NB4 (cell line): ENCODE measurements around the gene MYT1.
A peak's percentile ranks its signal among the peaks of the same experiment; 100 is the strongest.

Experiments
- DNase-seq: peaks from one replicate; pipeline ENCODE4 v3.0.0; 2010; ENCODE audit warnings: low read depth
- H3K4me3 ChIP-seq: one replicate; pipeline ENCODE4 v1.5.1; 2011; ENCODE audit warnings: mild to moderate bottlenecking, low read depth, low read length, moderate library complexity
- CTCF ChIP-seq: IDR thresholded peaks from one replicate; pipeline ENCODE4 v1.5.1; 2012; ENCODE audit warnings: low read depth, low read length
- MAX ChIP-seq: IDR thresholded peaks from 2 replicates; pipeline ENCODE4 v1.6.1; 2011; ENCODE audit warnings: low read depth, low read length
- MYC ChIP-seq: IDR thresholded peaks from 2 replicates; pipeline ENCODE4 v1.6.1; 2011; ENCODE audit warnings: low read depth, low read length
- POLR2A ChIP-seq: IDR thresholded peaks from 2 replicates; pipeline ENCODE4 v1.6.1; 2011; ENCODE audit warnings: mild to moderate bottlenecking; ENCODE audit not compliant: insufficient read length; ENCODE audit errors: extremely low read depth

Gene MYT1

GRCh38 chr20:64214113-64214512 is 49.9 kb downstream of the MYT1 start:
- TF ChIP-seq POLR2A (no peak), MAX (no peak), CTCF (no peak), MYC (no peak)
- H3K4me3 ChIP-seq: no peak overlapping the region
- DNase-seq: no peak

GRCh38 chr20:64214952-64215351 is 50.7 kb downstream of the MYT1 start:
- TF ChIP-seq POLR2A (no peak), CTCF (no peak), MAX (no peak)
- no peak for DNase-seq
- H3K4me3 ChIP-seq: no peak overlapping the region

GRCh38 chr20:64216036-64216435 is 51.8 kb downstream of the MYT1 start:
- TF ChIP-seq MYC: no peak
- no peak for DNase-seq
- H3K4me3 ChIP-seq: no peak overlapping the region

GRCh38 chr20:64216910-64217309 is 52.7 kb downstream of the MYT1 start:
- TF ChIP-seq MAX (no peak), MYC (no peak), CTCF (no peak), POLR2A (no peak)
- H3K4me3 ChIP-seq: no peak overlapping the region
- DNase-seq: no peak

GRCh38 chr20:64217539-64218221 is 53.4 kb downstream of the MYT1 start:
- no peak overlapping the region for H3K4me3 ChIP-seq
- DNase-seq: no peak
- TF ChIP-seq MYC (no peak), MAX (no peak), POLR2A (no peak), CTCF (no peak)

GRCh38 chr20:64219202-64219601 is 55.0 kb downstream of the MYT1 start:
- no peak overlapping the region for H3K4me3 ChIP-seq
- TF ChIP-seq POLR2A (no peak), CTCF (no peak), MAX (peak; percentile 80), MYC (no peak)

More at GRCh38 chr20:64219202-64219601, 55.0 kb downstream of the MYT1 start:
- DNase-seq: no peak
